ENCODE results near the gene BRF1.

BRF1 gene

GRCh38 chr14:105220699-105221597 is 79.9 kb downstream of the BRF1 start:
- H3K4me3 ChIP-seq (replicated peaks in 1 of 2; ENCODE audit: low read depth in 2 of 2, low read length in 2 of 2) = no peak overlapping the region
- DNase-seq (ENCODE audit: low read depth in 2 of 2) = no peak
- no peak for TF ChIP-seq CTCF (IDR thresholded peaks at IDR 0.05; ENCODE audit: low read depth, low read length)

GRCh38 chr14:105219753-105220152 is 81.0 kb downstream of the BRF1 start:
- TF ChIP-seq CTCF (IDR thresholded peaks at IDR 0.05; ENCODE audit: low read depth, low read length) = no peak
- no peak for DNase-seq (ENCODE audit: low read depth in 2 of 2)

GRCh38 chr14:105219043-105219612 is 81.7 kb downstream of the BRF1 start:
- H3K4me3 ChIP-seq (replicated peaks in 1 of 2; ENCODE audit: low read depth in 2 of 2, low read length in 2 of 2) = no peak overlapping the region
- DNase-seq (ENCODE audit: low read depth in 2 of 2) = no peak
- TF ChIP-seq CTCF (IDR thresholded peaks at IDR 0.05; ENCODE audit: low read depth, low read length) = no peak

More at GRCh38 chr14:105219753-105220152, 81.0 kb downstream of the BRF1 start:
- no peak overlapping the region for H3K4me3 ChIP-seq (replicated peaks in 1 of 2; ENCODE audit: low read depth in 2 of 2, low read length in 2 of 2)

- no peak for TF ChIP-seq CTCF (IDR thresholded peaks at IDR 0.05; ENCODE audit: low read depth, low read length)
Observed at GRCh38 chr14:105218611-105219010, 82.2 kb downstream of the BRF1 start.

GRCh38 chr14:105217774-105218173 is 83.0 kb downstream of the BRF1 start:
- DNase-seq (ENCODE audit: low read depth in 2 of 2) = no peak
- no peak overlapping the region for H3K4me3 ChIP-seq (replicated peaks in 1 of 2; ENCODE audit: low read depth in 2 of 2, low read length in 2 of 2)
- TF ChIP-seq CTCF (IDR thresholded peaks at IDR 0.05; ENCODE audit: low read depth, low read length) = no peak

More at GRCh38 chr14:105218611-105219010, 82.2 kb downstream of the BRF1 start:
- DNase-seq (ENCODE audit: low read depth in 2 of 2) = no peak
- H3K4me3 ChIP-seq (replicated peaks in 1 of 2; ENCODE audit: low read depth in 2 of 2, low read length in 2 of 2) = no peak overlapping the region

- DNase-seq (ENCODE audit: low read depth in 2 of 2) = no peak
- H3K4me3 ChIP-seq (replicated peaks in 1 of 2; ENCODE audit: low read depth in 2 of 2, low read length in 2 of 2) = no peak overlapping the region
- TF ChIP-seq CTCF (IDR thresholded peaks at IDR 0.05; ENCODE audit: low read depth, low read length) = no peak
Observed at GRCh38 chr14:105216490-105217247, 84.1 kb downstream of the BRF1 start.
